H1 (cell line): ENCODE results near the gene TUBA3C. TPM values are rescaled to one million over a fixed set of nuclear protein-coding genes. Genes with fewer than 3 reads are reported as not detected.

Source experiments
- BACH1 ChIP-seq: IDR thresholded peaks from 2 replicates; pipeline ENCODE4 v1.6.1; 2012; ENCODE audit warnings: low read length, improper control_type of control experiment
- FOSL1 ChIP-seq: IDR thresholded peaks from 2 replicates; pipeline ENCODE4 v1.6.1; 2011; ENCODE audit warnings: mild to moderate bottlenecking, low read depth, low read length, moderate library complexity; ENCODE audit not compliant: insufficient read depth
- polyA plus RNA-seq, 7 experiments: library from polyadenylated mRNA; depleted of rRNA in 3 of 7; stranded (reverse) in 5 of 7; unstranded in 2 of 7; fragments of >200 nt in 5 of 7; fragments of 200-250 nt in 2 of 7; gene quantifications; 1 replicate in 5 of 7; 2 replicates in 1 of 7; 4 replicates in 1 of 7; pipeline versions ENCODE4 v1.2.1 to v1.2.3, GENCODE V29; 2011 to 2013; ENCODE audit warnings: missing spikeins in 2 of 7, mixed read lengths in 2 of 7
- total RNA-seq: library from RNA; stranded (reverse); fragmentation: NEBNext Ultra II Directional; extraction: Animal tissue kit (Norgen Biotek cat#: 25700); gene quantifications from 2 replicates; pipeline ENCODE4 v1.2.1, GENCODE V29; 2021

TUBA3C gene
- total and polyA plus RNA-seq, 2 of the 8 experiments (the other 6 are each of a cell fraction or from before 2014, with no cell fraction given) = not detected

DNA sequence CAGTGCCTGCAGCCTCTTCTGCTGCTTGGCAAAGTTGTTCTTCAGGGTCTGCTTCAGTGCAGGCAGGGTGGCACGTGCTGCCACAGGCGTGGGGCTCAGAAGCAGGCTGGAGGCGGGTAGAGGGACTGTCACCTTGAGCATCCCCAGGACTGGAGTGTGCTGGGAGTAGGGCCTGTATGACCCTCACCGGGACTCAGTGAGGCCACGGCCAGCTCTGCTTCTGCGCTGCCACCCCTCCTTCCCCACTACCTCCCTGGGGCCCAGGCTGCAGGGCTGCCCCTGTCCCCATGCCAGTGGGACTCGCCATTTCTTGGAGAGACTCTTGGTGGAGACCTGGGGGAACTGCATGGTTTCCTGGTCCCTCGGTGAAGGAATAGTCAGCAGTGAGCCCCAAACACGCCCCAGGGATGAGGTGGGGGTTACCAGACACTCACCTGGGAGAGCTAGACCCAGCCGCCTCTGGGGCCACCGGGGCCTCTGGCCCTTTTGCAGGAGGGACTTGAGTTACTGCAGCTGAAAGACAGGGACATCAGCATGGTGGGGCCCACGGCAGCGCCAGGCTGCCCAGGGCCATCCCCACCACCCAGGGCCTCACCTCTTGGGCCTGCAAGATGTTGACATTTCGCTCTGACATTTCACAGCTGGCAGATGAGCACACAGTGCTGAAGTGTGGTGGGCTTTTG is 29.9 kb downstream of the TUBA3C start (continued):
- TF ChIP-seq FOSL1 (no peak), BACH1 (no peak)
